GM18499 (cell line): ENCODE results near the gene ENTPD5.

Experiments
- ATAC-seq: cut with Tn5 transposase; IDR thresholded peaks from one replicate; pipeline ENCODE4 v1.9.1; 2021; ENCODE audit warnings: moderate number of reproducible peaks; ENCODE audit not compliant: insufficient read depth, unreplicated experiment

ENTPD5 gene, protein sequence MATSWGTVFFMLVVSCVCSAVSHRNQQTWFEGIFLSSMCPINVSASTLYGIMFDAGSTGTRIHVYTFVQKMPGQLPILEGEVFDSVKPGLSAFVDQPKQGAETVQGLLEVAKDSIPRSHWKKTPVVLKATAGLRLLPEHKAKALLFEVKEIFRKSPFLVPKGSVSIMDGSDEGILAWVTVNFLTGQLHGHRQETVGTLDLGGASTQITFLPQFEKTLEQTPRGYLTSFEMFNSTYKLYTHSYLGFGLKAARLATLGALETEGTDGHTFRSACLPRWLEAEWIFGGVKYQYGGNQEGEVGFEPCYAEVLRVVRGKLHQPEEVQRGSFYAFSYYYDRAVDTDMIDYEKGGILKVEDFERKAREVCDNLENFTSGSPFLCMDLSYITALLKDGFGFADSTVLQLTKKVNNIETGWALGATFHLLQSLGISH

DNA sequence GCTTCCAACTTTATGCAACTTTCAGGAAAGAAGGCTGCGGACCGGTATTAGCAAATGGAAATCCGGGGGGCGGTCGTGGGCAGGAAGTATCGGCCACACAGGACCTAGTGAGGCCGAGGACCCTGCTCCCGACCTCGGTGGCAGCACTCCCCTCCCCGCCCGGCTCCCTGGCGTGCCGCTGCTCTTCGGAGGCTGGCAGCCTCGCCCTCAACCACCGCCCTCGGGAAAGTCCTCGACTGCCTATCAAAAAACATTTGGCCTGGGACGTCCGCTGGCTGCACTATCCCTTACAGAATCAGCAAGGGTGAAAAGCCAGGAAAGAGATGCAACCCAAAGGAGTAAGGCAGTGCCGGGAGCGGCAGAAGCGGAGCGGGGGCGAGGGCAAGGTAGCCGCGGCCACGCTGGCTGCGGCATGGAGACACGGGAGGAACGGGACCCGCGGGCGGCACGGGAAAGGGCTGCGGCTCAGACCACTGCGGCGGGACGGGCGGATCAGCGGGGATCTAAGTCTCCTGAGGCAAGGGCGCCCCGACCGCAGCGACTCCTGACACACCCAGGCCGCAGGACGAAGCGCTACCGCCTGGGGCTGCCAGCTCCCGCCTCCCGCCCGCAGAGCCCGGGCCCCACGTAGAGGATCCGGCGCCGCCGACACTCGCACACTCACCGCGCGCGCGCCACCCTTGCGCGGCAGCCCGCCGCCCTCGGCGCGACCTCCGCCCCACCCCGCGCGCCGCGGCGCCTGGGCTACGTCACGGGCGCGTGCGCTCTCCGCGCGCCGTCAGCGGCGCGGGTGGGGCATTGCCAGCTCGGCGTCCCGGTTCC is at the start of gene ENTPD5, which contains the start of gene BBOF1:
Gene ENTPD5, minus strand, starts transcription at position 703 of the 822 bp plus-strand sequence. CDS start 31,186 bp downstream, outside the sequence.
Gene BBOF1, plus strand, starts transcription at position 764 of the 822 bp plus-strand sequence. CDS start 130 bp downstream, outside the sequence.
- no peak for ATAC-seq

DNA sequence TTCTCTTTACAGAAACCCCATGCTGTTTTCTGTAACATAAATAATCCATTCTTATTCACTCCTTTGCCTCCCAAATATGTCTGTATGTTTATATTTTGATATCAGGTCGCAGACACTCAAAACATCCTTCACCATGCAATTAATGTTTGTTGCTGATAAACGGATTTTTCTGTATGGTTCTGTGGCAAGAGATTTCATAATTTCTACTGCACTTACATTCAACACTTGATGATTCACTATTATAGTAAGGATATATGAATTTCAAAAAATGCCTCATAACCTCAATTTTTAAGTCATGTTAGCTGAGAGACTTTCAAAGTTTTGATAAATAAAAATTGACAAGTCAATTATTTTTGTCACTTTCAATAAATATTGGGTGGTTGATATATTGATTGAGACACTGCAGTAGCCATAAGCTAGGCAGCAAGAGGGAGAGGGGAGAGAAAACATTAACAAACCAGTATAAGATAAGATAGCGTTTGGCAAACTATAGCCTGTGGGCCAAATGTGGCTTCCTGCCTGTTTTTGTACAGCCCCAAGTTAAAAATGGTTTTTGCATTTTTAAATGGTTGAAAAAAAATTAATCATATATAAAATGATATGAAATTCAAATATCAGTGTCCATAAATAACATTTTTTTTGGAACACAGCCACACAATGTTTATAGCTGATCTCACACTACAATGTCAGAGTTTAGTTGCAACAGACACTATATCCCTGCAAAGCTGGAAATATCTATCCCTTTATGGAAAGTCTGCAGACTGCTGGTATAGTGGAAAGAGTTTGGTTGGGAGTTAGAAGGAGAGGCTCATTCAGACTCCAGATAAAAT is 46.9 kb upstream of the ENTPD5 start:
- no peak for ATAC-seq

DNA sequence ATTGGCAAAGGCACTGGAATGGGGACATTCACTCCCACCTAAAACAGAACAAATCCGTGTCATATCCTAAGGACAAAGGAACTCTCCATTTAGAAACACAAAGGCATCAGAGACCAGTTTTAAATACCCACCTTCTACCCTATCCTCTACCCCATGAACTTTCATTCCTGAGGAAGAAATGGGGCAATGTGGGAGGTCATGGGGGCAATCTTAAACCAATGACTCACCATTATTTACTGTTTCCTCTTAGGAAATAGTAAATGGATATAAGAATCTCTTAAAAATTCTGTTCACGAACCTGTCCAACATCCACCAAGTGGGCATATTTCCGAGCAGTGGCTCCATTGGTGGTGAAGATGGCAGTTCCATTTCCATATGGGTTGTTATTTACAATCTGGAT is 45.8 kb upstream of the ENTPD5 start:
- no peak for ATAC-seq

DNA sequence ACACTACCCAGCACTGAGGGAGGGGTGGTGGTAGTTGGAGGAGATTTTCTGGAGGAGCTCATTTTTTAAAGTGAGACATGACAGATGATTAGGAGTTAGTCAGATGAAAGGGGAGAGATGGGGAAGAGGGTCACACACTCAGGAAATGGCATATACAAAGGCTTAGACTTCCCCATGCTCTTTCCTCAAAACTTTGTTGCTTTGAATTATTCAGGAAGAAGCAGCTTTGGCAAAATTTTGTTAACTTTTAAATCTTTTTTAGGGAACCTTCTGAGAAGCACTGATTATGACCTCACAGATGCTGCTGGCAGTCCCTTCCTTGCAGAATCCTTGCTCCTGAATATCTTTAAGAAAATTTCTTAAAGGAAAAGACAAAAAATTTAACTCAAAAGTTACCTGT is 45.3 kb upstream of the ENTPD5 start:
- no peak for ATAC-seq

DNA sequence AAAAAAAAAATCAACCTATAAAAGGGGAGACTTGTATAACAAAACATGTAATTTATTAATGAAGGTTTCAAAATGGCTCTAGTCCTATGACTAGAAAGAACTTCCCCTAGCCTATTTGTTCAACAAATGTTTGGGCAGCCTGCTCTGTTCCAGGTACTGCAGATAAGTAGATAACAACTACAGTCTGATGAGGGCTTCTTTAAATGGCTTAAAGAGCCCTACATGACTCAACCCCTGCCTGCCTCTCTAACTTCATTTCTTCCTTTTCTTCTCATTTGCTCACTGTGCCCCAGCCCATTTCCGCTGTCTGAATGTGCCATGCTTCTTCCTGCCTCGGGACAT is 43.7 kb upstream of the ENTPD5 start:
- ATAC-seq: no peak

DNA sequence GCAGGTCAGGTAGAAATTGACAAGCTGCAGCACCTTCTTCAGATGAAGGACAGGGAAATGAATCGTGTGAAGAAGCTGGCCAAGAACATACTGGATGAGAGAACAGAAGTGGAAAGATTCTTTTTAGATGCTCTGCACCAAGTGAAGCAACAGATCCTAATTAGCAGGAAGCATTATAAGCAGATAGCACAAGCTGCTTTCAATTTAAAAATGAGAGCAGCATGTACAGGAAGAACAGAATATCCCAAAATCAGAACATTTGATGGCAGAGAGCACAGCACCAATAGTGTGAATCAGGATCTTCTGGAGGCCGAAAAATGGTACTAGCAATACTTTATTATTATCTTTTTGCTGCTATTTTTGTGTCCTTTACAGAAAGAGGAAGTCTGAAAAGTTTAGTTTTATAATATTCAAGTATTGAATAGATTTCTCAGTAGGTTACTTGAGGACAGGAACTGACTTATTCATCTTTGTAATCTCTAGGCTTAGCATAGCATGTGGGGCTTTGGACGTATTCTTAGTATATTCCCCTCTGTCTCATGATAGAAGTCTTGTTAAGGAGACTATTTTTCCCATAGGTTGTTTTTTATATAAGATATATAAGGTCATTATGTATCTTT is 30.9 kb upstream of the ENTPD5 start:
- no peak for ATAC-seq

DNA sequence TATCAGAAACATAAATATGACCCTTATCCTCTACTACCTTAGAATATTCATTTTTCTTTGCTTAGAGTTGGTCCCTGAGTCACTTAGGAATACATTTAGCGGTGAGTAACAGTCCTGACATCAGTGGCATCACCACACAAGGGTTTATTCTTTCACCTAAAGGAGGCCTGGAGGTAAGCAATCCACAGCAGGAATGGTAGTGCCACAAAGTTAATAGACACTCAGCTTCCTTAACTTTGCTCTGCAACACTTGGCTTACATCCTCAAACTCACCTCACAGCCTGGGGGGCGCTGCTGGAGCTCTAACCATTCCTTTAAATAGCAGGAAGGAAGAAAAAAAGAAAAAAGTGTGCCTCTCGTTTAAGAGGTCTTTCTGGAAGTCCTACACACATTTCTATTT is 29.2 kb upstream of the ENTPD5 start:
- ATAC-seq: no peak

DNA sequence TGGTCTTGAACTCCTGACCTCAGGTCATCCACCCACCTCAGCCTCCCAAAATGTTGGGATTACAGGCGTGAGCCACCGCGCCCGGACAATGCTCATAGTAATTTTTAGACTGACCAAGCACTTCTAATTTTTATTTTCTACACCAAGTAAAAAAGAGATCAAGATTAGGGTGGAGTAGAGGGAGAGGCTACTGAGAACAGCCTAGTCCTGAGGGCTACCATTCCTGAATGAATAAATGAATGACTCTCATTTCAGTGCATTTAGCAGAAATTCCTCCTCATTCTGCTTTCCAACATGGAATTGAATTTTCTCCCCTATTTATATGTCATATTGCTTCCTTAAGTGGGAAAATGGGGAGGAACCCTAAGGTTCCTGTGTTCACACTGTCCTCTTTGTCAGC is 26.4 kb upstream of the ENTPD5 start:
- ATAC-seq: no peak

DNA sequence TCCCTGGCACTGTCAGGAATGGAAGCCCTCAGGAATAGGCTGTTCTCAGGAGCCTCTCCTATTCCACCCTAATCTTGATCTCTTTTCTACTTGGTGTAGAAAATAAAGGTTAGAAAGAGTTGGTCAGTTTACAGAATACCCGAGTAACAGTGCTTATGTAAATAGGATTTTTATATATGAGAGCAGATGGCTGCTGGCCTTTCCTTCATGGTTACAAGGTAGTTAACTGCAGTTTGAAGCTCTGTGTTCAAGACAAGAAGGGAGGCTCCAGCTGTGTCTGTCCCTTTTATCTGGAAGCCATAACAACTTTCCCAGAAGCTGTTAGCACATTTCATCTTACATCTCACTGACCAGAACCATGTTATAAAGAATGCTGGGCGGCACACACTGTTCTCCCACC is 23.2 kb upstream of the ENTPD5 start:
- no peak for ATAC-seq

DNA sequence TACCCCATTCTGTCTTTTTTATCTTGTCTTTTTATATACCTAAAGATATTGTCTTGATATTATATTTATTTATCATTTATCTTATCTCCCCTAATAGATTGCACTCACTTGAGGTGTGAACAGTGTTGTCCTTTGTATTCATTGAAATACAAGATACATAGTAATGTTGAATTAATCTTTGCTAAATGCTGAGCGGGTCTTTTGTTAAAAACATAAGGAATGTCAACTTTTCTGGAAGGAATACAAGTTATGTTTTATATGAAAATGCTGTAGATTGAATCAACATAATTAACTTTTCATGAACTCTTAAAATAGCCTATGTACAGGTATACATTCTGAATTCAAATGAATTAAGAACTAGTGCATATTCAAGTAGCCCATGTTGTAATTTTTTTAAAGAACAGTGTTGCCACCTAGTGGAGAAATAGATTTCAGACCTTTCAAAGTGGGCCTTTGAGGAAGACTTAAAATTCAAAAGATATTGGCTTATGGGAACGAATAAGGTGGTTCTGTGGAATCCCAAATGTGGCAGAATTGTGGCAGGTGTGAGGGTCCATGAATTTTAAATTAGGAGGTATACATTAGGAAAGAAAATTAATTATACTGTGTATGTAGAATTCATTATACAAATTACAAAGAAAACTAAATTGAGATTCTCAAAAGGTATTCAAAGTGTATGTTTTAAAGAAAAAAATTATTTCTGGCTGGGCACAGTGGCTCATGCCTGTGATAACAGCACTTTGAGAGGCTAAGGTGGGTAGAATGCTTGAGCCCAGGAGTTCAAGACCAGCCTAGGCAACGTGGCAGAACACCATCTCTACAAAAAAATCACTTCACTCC is 19.2 kb upstream of the ENTPD5 start:
- ATAC-seq: no peak

DNA sequence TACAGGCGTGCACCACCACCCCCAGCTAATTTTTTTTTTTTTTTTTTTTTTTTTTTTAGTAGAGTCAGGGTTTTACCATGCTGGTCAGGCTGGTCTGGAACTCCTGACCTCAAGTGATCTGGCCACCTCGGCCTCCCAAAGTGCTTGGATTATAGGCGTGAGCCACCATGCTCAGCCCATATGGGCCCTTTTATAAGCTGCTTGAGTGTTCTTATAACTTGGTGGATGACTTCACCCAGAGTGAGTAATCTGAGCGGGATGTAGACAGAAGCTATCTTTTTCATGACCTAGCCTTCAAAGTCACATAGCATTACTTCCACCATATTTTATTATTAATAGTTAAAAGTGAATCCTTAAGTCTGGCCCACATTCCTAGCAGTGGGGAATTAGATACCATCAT is 16.5 kb upstream of the ENTPD5 start:
- no peak for ATAC-seq

DNA sequence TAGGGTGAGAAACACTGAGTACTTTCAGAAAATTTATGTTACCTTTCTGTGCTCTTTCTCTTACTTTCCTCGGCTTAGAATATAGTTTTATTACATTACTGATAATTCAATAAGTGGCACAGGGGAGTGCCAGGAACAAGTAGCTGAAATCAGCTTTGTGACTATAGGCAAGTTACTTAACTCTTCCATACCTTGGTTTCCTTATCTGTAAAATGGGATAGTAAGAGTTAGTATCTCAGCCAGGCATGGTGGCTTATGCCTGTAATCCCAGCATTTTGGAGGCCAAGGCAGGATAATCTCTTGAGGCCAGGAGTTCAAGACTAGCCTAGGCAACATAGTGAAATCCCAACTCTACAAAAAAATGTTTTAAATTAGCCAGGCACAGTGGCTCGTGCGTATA is 15.5 kb upstream of the ENTPD5 start:
- ATAC-seq: no peak

DNA sequence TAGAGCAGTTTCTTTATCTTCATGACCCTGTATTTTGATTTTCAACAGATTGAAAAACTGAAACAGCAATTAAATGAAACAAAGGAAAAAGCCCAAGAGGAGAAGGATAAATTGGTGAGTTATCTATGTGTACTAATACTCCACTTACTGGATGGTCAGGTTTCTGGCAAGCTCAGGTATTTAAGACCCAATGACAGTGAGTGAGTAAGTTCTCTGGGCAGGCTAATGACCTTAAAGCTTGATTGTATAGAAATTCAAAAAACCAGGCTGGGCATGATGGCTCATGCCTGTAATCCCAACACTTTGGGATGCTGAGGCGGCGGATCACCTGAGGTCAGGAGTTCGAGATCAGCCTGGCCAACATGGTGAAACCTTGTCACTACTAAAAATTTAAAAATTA is 10.0 kb upstream of the ENTPD5 start:
- ATAC-seq: no peak

DNA sequence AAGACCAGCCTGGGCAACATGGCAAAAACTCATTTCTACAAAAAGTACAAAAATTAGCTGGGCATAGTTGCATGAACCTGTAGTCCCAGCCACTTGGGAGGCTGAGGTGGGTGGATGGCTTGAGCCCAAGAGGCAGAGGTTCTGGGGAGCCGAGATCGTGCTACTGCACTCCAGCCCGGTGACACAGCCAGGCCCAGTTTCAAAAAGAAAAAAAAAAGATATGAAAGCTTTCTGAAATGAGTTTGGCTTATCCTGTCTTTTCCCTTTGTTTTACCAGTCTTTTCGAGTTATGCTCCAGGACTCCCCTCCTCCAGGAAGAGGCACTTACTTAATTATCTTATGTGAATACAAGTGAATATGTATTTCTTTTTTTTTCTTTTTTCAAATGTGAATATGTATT is 3.3 kb upstream of the ENTPD5 start:
- no peak for ATAC-seq

DNA sequence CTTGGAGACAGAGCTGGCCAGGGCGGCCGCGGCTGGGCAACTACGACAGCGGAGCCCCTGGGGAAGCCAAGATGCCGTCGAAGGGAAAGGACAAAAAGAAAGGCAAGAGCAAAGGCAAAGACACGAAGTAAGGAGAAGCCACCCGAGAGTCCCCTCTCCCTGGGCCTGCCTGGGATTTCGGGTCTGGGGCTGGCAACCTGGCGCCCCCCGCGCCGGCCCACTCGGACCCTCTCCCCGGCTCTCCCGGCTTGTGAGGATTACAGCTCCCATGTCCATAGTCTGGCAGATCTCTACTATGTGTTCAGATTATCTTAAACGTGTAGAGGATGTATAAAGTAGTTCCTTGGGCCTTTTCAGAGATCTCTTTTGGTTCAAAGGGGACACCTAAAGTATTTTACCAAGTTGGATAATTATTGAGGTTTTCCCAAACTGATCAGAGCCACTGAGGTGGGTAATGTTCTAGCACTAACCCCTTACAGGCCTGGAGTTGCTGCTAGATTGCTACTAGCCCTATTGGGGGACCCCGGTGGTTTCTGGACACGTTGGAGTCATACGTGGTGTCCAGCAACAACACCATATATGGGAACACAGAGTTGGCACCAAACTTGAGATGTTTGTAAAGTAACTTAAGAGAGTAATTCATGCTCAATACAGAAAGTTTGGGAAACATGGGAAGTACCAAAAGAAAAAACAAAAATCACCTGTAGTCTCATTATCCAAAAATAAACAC is 485 bp upstream of the ENTPD5 start:
- ATAC-seq: no peak

DNA sequence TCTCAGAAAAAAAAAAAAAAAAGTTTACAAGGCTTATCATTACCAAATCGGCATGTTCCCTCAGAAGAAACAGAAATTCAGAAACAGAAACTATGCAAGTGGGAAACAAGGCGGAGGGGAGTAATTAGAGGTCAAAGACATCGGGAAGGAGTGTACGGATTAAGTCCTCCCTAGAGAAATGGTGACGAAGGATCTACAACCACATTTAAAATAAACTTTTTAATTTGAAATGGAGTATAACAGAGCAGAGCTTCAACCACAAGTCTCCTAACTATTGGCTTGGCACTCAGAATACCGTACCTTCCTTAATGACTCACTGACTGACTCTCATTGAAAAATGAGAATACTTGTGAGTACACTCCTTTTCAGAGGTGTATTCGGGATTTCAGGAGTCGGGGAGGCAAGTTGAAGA is 908 bp downstream of the ENTPD5 start:
- ATAC-seq: no peak

DNA sequence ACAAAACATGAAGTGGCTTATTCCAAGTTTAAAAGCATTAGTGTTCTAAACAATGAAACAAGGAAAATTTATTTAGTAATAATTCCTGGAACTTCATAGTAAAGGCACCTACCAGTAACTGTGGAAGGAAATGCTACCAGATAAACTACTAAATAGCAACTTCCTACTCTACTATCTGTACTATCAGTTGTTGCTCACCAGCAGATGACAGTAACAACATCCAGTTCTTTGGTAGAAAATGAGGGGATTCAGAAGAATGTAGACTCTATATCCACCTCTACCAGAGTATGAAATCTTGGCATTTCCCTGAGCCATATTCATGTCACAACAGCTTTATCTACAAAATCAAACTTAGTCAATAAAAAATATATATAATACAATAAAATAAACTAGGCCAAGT is 3.1 kb downstream of the ENTPD5 start:
- no peak for ATAC-seq

DNA sequence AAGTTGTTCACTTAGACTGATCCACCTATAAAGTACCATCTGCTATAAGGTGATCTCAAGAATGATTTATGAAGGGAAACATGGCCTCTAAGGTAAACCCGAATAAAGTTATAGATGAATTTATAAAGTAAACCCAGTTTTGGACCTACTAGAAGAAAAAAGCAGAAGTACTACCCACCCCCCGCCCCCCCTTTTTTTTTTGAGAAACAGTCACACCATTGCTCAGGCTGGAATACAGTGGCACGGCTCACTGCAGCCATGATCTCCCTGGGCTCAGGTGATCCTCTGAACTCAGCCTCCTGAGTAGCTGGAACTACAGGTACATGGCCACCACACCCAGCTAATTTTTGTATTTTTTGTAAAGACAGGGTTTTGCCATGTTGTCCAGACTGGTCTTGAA is 3.9 kb downstream of the ENTPD5 start:
- no peak for ATAC-seq

DNA sequence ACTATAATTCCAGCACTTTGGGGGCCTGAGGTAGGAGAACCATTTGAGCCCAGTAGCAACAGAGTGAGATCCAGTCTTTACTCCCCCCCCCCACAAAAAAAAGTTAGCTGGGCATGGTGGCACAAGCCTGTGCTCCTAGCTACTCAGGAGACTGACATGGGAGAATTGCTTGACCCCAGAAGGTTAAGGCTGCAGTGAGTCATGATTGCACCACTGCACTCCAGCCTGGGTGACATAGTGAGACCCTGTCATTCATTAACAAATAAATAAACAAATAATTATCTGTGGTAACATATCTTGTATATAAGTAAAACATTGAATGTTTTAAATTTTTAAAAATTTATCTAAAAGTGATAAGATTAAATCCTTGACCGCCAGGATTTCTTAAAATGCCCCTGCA is 4.8 kb downstream of the ENTPD5 start:
- ATAC-seq: no peak
